Stimulated activated CD4-positive, alpha-beta T cell treated with anti-CD3 and anti-CD28 coated beads, Interleukin-2, amount 100 ng/mL, for 4 hours (primary cell): ENCODE measurements around the gene VLDLR.

Experiments
- DNase-seq: peaks from one replicate; pipeline ENCODE4 v3.0.0-alpha.2; 2020; ENCODE audit warnings: low read depth

The VLDLR gene

GRCh38 chr9:2621722-2622460 lies at the start of gene VLDLR:
Gene VLDLR (plus strand): TSS chr9:2621787. CDS start chr9:2622190, 403 bp downstream.
- DNase-seq = no peak

- DNase-seq = no peak
Measured at GRCh38 chr9:2574203-2574602, 47.4 kb upstream of the VLDLR start.

- no peak for DNase-seq
Measured at GRCh38 chr9:2576631-2577030, 45.0 kb upstream of the VLDLR start.

GRCh38 chr9:2583308-2584013 lies 38.1 kb upstream of the VLDLR start:
- DNase-seq = no peak

GRCh38 chr9:2591967-2592366 lies 29.6 kb upstream of the VLDLR start:
- DNase-seq = no peak

GRCh38 chr9:2593744-2594143 lies 27.8 kb upstream of the VLDLR start:
- no peak for DNase-seq

GRCh38 chr9:2595973-2596372 lies 25.6 kb upstream of the VLDLR start:
- DNase-seq = no peak

- DNase-seq = no peak
Measured at GRCh38 chr9:2597483-2597882, 24.1 kb upstream of the VLDLR start.

- no peak for DNase-seq
Measured at GRCh38 chr9:2599896-2600295, 21.7 kb upstream of the VLDLR start.

GRCh38 chr9:2600307-2600706 lies 21.3 kb upstream of the VLDLR start:
- DNase-seq = no peak

- no peak for DNase-seq
Measured at GRCh38 chr9:2601785-2602378, 19.7 kb upstream of the VLDLR start.

GRCh38 chr9:2602704-2603116 lies 18.9 kb upstream of the VLDLR start:
- DNase-seq = no peak

- no peak for DNase-seq
Measured at GRCh38 chr9:2603621-2604020, 18.0 kb upstream of the VLDLR start.

GRCh38 chr9:2605246-2605645 lies 16.3 kb upstream of the VLDLR start:
- DNase-seq = no peak

GRCh38 chr9:2608276-2608675 lies 13.3 kb upstream of the VLDLR start:
- no peak for DNase-seq

GRCh38 chr9:2610985-2611384 lies 10.6 kb upstream of the VLDLR start:
- DNase-seq = no peak

- DNase-seq = no peak
Measured at GRCh38 chr9:2611961-2612360, 9.6 kb upstream of the VLDLR start.

GRCh38 chr9:2613730-2614271 lies 7.8 kb upstream of the VLDLR start:
- no peak for DNase-seq

GRCh38 chr9:2615497-2615896 lies 6.1 kb upstream of the VLDLR start:
- DNase-seq = no peak

- no peak for DNase-seq
Measured at GRCh38 chr9:2616692-2617377, 4.8 kb upstream of the VLDLR start.

- no peak for DNase-seq
Measured at GRCh38 chr9:2618289-2618688, 3.3 kb upstream of the VLDLR start.
